B cell (primary cell): ENCODE measurements around the gene ABHD10.

ENCODE experiments used
- CTCF ChIP-seq: fragments of 200-600 bp; IDR thresholded peaks from one replicate; pipeline ENCODE4 v1.8.0; 2022; ENCODE audit warnings: antibody characterized with exemption, mild to moderate bottlenecking
- EZH2 ChIP-seq: IDR thresholded peaks from 2 replicates; pipeline ENCODE4 v1.6.1; 2012; ENCODE audit warnings: borderline replicate concordance, low read depth, mild to moderate bottlenecking, moderate library complexity, low read length; ENCODE audit not compliant: insufficient read depth, poor library complexity, severe bottlenecking

GRCh38 chr3:112002096-112002971, 23.5 kb downstream of the ABHD10 start:
- TF ChIP-seq CTCF = no peak
- no peak for TF ChIP-seq EZH2
